ENCODE measurements around the gene SEPTIN14. TPM values are rescaled to one million over a fixed set of nuclear protein-coding genes. Genes with fewer than 3 reads are reported as not detected.

SEPTIN14 gene
- total and polyA plus RNA-seq, 2 of the 13 experiments (the other 11 are each of a cell fraction or from before 2014, with no cell fraction given): not detected

GRCh38 chr7:55784151-55784550, 78.4 kb downstream of the SEPTIN14 start:
- in situ Hi-C loops (cut with HindIII; ENCODE audit: extremely low pct_ligation_motif_present, low pct_unique_long_range_greater_than_20kb) (no loop called here), intact Hi-C loops (cut with micrococcal nuclease; ENCODE audit: unreplicated experiment) (no loop called here)
- Histone ChIP-seq H3K36me3 (replicated peaks in 1 of 2; ENCODE audit: control insufficient read depth in 1 of 2, insufficient read depth in 2 of 2, low read length in 2 of 2) (no peaks in the 10 kb centered on the region), H3K4me1 (ENCODE audit: insufficient read depth, low read length) (no peaks in the 10 kb centered on the region), H4K20me1 (ENCODE audit: insufficient read depth, low read length) (no peaks in the 10 kb centered on the region), H3K4me3 (replicated peaks in 1 of 3; ENCODE audit: insufficient read depth in 1 of 3, low read depth in 2 of 3, low read length in 3 of 3) (no peak overlapping the region), H3K4me2 (ENCODE audit: low read depth, low read length) (no peak overlapping the region), H3K9ac (ENCODE audit: insufficient read depth, low read depth, low read length) (no peak overlapping the region), H2AFZ (ENCODE audit: low read length) (no peak overlapping the region), H3K9me3 (ENCODE audit: low read length) (no peaks in the 10 kb centered on the region), H3K27me3 (ENCODE audit: control insufficient read depth in 1 of 2, insufficient read depth in 2 of 2, low read length in 2 of 2) (no peaks in the 10 kb centered on the region; a peak in 1 of 5 replicates), H3K79me2 (ENCODE audit: insufficient read depth, low read length) (no peaks in the 10 kb centered on the region), H3K27ac (ENCODE audit: extremely low read length, insufficient read depth, low read length) (no peak overlapping the region)
- FAIRE-seq: no peak
- WGBS (ENCODE audit: low lambda C conversion rate): 0% methylated on average over 3 of the region's 4 CpGs
- ChIA-PET CTCF (ENCODE audit: low intra/inter-chr PET ratio, low total read pairs) (no interaction called here), POLR2A (no interaction called here)
- TF ChIP-seq JUN (CRISPR knock-in tag; IDR thresholded peaks at IDR 0.05): no peak
- TF ChIP-seq ZNF326 (CRISPR knock-in tag; IDR thresholded peaks at IDR 0.05; ENCODE audit: borderline replicate concordance): no peak
- TF ChIP-seq TRIM24 (CRISPR knock-in tag; IDR thresholded peaks at IDR 0.05): no peak
- no peak for TF ChIP-seq ZNF776 (CRISPR knock-in tag; IDR thresholded peaks at IDR 0.05)
- no peak for TF ChIP-seq HDAC1 (CRISPR knock-in tag; IDR thresholded peaks at IDR 0.05)
- TF ChIP-seq BCL6 (CRISPR knock-in tag; IDR thresholded peaks at IDR 0.05): no peak
- no peak for TF ChIP-seq ZNF34 (CRISPR knock-in tag; IDR thresholded peaks at IDR 0.05; ENCODE audit: borderline replicate concordance)
- no peak for TF ChIP-seq ZNF350 (CRISPR knock-in tag; IDR thresholded peaks at IDR 0.05; ENCODE audit: borderline replicate concordance, low read depth)
- TF ChIP-seq ZNF777 (CRISPR knock-in tag; IDR thresholded peaks at IDR 0.05): no peak
- no peak for TF ChIP-seq IRX3 (CRISPR knock-in tag; IDR thresholded peaks at IDR 0.05; ENCODE audit: borderline replicate concordance, low read depth)
- no peak for TF ChIP-seq GMEB1 (CRISPR knock-in tag; IDR thresholded peaks at IDR 0.05; ENCODE audit: borderline replicate concordance)
- no peak for TF ChIP-seq MBNL3 (CRISPR knock-in tag; conservative IDR thresholded peaks at IDR 0.05)
- no peak for TF ChIP-seq FOXA1 (IDR thresholded peaks at IDR 0.05)
- no peak for TF ChIP-seq FOXA1 (CRISPR knock-in tag; IDR thresholded peaks at IDR 0.05)
- TF ChIP-seq IRF2 (CRISPR knock-in tag; IDR thresholded peaks at IDR 0.05): no peak
- TF ChIP-seq ATF7-NPFF (CRISPR knock-in tag; IDR thresholded peaks at IDR 0.05; ENCODE audit: low read depth): no peak
- TF ChIP-seq CENPBD1 (CRISPR knock-in tag; IDR thresholded peaks at IDR 0.05; ENCODE audit: borderline replicate concordance, low read depth): no peak
- TF ChIP-seq, protein P1, sequence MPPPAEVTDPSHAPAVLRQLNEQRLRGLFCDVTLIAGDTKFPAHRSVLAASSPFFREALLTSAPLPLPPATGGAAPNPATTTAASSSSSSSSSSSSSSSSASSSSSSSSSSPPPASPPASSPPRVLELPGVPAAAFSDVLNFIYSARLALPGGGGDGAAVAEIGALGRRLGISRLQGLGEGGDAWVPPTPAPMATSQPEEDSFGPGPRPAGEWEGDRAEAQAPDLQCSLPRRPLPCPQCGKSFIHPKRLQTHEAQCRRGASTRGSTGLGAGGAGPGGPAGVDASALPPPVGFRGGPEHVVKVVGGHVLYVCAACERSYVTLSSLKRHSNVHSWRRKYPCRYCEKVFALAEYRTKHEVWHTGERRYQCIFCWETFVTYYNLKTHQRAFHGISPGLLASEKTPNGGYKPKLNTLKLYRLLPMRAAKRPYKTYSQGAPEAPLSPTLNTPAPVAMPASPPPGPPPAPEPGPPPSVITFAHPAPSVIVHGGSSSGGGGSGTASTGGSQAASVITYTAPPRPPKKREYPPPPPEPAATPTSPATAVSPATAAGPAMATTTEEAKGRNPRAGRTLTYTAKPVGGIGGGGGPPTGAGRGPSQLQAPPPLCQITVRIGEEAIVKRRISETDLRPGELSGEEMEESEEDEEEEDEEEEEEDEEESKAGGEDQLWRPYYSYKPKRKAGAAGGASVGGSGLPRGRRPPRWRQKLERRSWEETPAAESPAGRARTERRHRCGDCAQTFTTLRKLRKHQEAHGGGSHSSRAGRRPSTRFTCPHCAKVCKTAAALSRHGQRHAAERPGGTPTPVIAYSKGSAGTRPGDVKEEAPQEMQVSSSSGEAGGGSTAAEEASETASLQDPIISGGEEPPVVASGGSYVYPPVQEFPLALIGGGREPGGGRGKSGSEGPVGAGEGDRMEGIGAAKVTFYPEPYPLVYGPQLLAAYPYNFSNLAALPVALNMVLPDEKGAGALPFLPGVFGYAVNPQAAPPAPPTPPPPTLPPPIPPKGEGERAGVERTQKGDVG (CRISPR knock-in tag; IDR thresholded peaks at IDR 0.05; ENCODE audit: borderline replicate concordance): no peak
- TF ChIP-seq TEAD3 (CRISPR knock-in tag; optimal IDR thresholded peaks at IDR 0.05; ENCODE audit: borderline replicate concordance): no peak
- TF ChIP-seq IKZF4 (CRISPR knock-in tag; IDR thresholded peaks at IDR 0.05; ENCODE audit: borderline replicate concordance, low read depth, not compliant biosample characterization): no peak
- no peak for ATAC-seq
- no peak for DNase-seq (ENCODE audit: low spot score)
- no TSS peak for BruUV-seq (replicated peaks)
